Testis (tissue), 2 donors: ENCODE results near the gene TTC31.

Source experiments
- CTCF ChIP-seq, 3 experiments: fragments of 450-650 bp in 2 of 3; fragments of 200-600 bp in 1 of 3; sonication (generic) in 1 of 3; IDR thresholded peaks; one replicate each; pipeline ENCODE4 v1.5.1; 2016 to 2019; ENCODE audit warnings: antibody characterized with exemption in 3 of 3, mild to moderate bottlenecking in 2 of 3, moderate library complexity in 1 of 3
- POLR2A ChIP-seq: fragments of 450-650 bp; IDR thresholded peaks from one replicate; pipeline ENCODE4 v1.6.1; 2017; ENCODE audit warnings: antibody characterized with exemption, mild to moderate bottlenecking, moderate library complexity

GRCh38 chr2:74495440-74495839, 12.6 kb downstream of the TTC31 start:
- TF ChIP-seq CTCF (IDR thresholded peaks at IDR 0.05) (no peak), POLR2A (no peak)
